K562 (cell line): ENCODE data around the gene TMEM120A. TPM values are rescaled to one million over a fixed set of nuclear protein-coding genes. Genes with fewer than 3 reads are reported as not detected.

ENCODE experiments used
- ARNT ChIP-seq, 2 experiments: fragments of 450-650 bp; IDR thresholded peaks; 2 replicates each; pipeline ENCODE4 v1.6.1; 2016; ENCODE audit warnings: mild to moderate bottlenecking in 1 of 2
- ATF6 ChIP-seq: sonication (generic); formaldehyde crosslinking; IDR thresholded peaks from 2 replicates; pipeline ENCODE4 v1.4.0; 2020; ENCODE audit warnings: mild to moderate bottlenecking, missing genetic modification reagents
- CAMTA2 ChIP-seq: fragments of 250-450 bp; sonication (Bioruptor Pico); conservative IDR thresholded peaks from 2 replicates; pipeline ENCODE4 v1.5.1; 2022
- CBX8 ChIP-seq: fragments of 200-600 bp; sonication (generic); IDR thresholded peaks from 2 replicates; pipeline ENCODE4 v1.6.1; 2012; ENCODE audit warnings: borderline replicate concordance, mixed run types, low read depth, mild to moderate bottlenecking, moderate library complexity, mixed read lengths, low read length, control low read depth, inconsistent platforms; ENCODE audit not compliant: poor library complexity, severe bottlenecking; ENCODE audit errors: extremely low read depth
- CREB3L1 ChIP-seq: fragments of 450-650 bp; IDR thresholded peaks from 2 replicates; pipeline ENCODE4 v1.6.1; 2014; ENCODE audit warnings: low read depth, mild to moderate bottlenecking, moderate library complexity, borderline replicate concordance
- HCFC1 ChIP-seq: IDR thresholded peaks from 2 replicates; pipeline ENCODE4 v1.6.1; 2012; ENCODE audit warnings: low read depth, low read length, improper control_type of control experiment
- MTA3 ChIP-seq: fragments of 450-650 bp; formaldehyde crosslinking; IDR thresholded peaks from 2 replicates; pipeline ENCODE4 v1.6.1; 2017; ENCODE audit warnings: mild to moderate bottlenecking, borderline replicate concordance
- NFE2 ChIP-seq: IDR thresholded peaks from 2 replicates; pipeline ENCODE4 v1.6.1; 2014; ENCODE audit warnings: antibody characterized with exemption, low read depth
- NKRF ChIP-seq: fragments of 450-650 bp; IDR thresholded peaks from 2 replicates; pipeline ENCODE4 v1.6.1; 2016; ENCODE audit warnings: borderline replicate concordance
- RAD21 ChIP-seq, 2 experiments: fragments of 250-450 bp in 1 of 2; fragments of 450-650 bp in 1 of 2; sonication (Bioruptor Pico) in 1 of 2; formaldehyde crosslinking in 1 of 2; IDR thresholded peaks in 1 of 2; conservative IDR thresholded peaks in 1 of 2; 2 replicates each; pipeline versions ENCODE4 v1.4.0 to v1.8.0; 2020 to 2022; ENCODE audit warnings: mild to moderate bottlenecking in 2 of 2, moderate library complexity in 1 of 2
- TSC22D4 ChIP-seq: fragments of 450-650 bp; IDR thresholded peaks from 2 replicates; pipeline ENCODE4 v1.6.1; 2016; ENCODE audit warnings: missing genetic modification characterization, missing biosample characterization, control low read depth
- XRCC3 ChIP-seq: fragments of 450-650 bp; IDR thresholded peaks from 2 replicates; pipeline ENCODE4 v1.6.1; 2017; ENCODE audit warnings: mild to moderate bottlenecking, moderate library complexity
- ZC3H4 ChIP-seq: sonication (generic); formaldehyde crosslinking; IDR thresholded peaks from 2 replicates; pipeline ENCODE4 v1.9.0; 2021; ENCODE audit warnings: missing genetic modification reagents, borderline replicate concordance
- ZNF449 ChIP-seq: fragments of 250-450 bp; sonication (Bioruptor Pico); IDR thresholded peaks from 2 replicates; pipeline ENCODE4 v1.8.0; 2022; ENCODE audit warnings: moderate library complexity, mild to moderate bottlenecking, inconsistent platforms
- polyA plus RNA-seq, 8 experiments: library from polyadenylated mRNA; depleted of rRNA in 4 of 8; stranded (reverse) in 5 of 8; unstranded in 3 of 8; fragments of >200 nt; fragmentation: Nextera tagmentation in 2 of 8; fragmentation: Illumina TruSeq in 1 of 8; extraction: Ambion mirVana in 2 of 8; extraction: Trizol in 1 of 8; gene quantifications; 2 replicates each; pipeline versions ENCODE4 v1.2.1 to v1.2.3, GENCODE V29; 2011 to 2014; ENCODE audit warnings: inconsistent platforms in 1 of 8, missing spikeins in 1 of 8
- total RNA-seq, 7 experiments: library from RNA; depleted of rRNA in 6 of 7; stranded (reverse); fragments of >200 nt in 6 of 7; fragmentation: Illumina TruSeq in 2 of 7; extraction: Trizol in 2 of 7; gene quantifications; 2 replicates each; pipeline versions ENCODE4 v1.2.1 to v1.2.3, GENCODE V29; 2011 to 2021; ENCODE audit warnings: low replicate concordance in 1 of 7

TMEM120A gene
- total and polyA plus RNA-seq, 9 of the 15 experiments (the other 6 are each of a cell fraction or from before 2014, with no cell fraction given) = 2.3 to 90.2 (median 22.9) TPM

- peak; percentile 71; the same call in 1 of the 2 replicates for TF ChIP-seq CREB3L1
- no peak for TF ChIP-seq CAMTA2 (CRISPR knock-in tag)
- no peak for TF ChIP-seq TSC22D4
- peak; percentile 90; the same call in 1 of the 2 replicates for TF ChIP-seq MTA3
- TF ChIP-seq RAD21 (CRISPR knock-in tag; conservative IDR thresholded peaks at IDR 0.05 in 1 of 2, IDR thresholded peaks at IDR 0.05 in 1 of 2) = no peak
- no peak for TF ChIP-seq ZC3H4 (CRISPR knock-in tag)
- TF ChIP-seq ARNT (IDR thresholded peaks at IDR 0.05) = peak in 1 of 2 experiments; percentile 91; a peak in 2 of 4 replicates
- TF ChIP-seq NFE2 = peak; percentile 100
- TF ChIP-seq HCFC1 = peak; percentile 37; the same call in 1 of the 2 replicates
- no peak for TF ChIP-seq CBX8
- TF ChIP-seq NKRF = peak; percentile 87; the same call in 1 of the 2 replicates
- no peak for TF ChIP-seq ATF6 (CRISPR knock-in tag)
- peak; percentile 32; the same call in 1 of the 2 replicates for TF ChIP-seq ZNF449 (CRISPR knock-in tag)
- no peak for TF ChIP-seq XRCC3
Measured at GRCh38 chr7:75937958-75938786, 56.2 kb downstream of the TMEM120A start (continued).
